MV-4-11 (cell line): ENCODE measurements around the gene ALK.

Source experiments
- DNase-seq: peaks from one replicate; lab custom pipeline; 2025; lab: John Stamatoyannopoulos, UW

The ALK gene

GRCh38 chr2:29363111-29363510 is 558.3 kb downstream of the ALK start:
- no peak for DNase-seq

DNA sequence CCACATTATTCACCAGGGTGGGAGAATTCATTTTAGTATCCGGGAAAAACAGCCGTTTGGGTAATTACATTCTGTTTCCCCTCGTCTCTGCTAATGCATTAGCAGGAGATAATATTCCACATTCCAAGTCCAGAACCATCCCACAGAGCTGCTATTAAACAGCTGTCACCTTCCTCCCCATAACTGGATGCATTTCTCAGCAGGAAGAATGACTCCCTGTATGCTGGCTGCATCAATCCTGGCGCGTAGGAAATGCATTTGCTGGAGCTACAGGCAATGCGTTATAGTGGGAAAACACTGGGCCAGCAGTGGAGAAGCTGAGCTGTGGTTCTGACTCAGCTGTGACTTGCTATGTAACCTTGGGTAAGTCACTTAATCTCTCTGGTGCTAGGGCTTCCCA is 560.2 kb downstream of the ALK start:
- DNase-seq = no peak

GRCh38 chr2:29360016-29360784 is 561.2 kb downstream of the ALK start:
- DNase-seq = no peak

DNA sequence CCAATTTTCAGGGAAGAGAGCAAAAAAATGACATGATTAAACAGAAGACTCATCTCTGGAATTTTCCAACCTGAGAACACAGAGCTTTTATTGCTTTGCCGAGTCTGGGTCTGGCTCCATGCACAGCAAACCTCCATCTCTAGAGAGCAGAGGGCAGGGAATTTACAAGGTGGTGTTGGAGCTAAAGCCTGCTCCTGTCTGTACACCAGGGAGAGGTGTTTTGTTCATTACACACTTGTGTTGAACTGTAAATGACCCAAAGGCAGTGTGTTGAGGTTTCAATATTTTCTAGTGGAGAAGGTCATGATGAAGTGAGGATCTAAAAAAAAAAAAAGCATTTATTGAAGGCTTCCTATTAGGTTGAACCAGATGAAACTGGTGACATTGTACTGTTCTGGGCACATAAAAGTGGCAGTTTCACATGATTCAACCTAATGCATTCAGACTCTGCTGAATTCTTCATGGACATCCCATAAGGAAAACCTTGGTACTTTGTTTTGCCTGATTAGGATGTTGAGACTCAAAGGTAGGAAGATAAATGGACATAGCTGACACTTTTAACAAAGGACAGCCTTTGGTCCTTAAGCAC is 567.9 kb downstream of the ALK start:
- no peak for DNase-seq

DNA sequence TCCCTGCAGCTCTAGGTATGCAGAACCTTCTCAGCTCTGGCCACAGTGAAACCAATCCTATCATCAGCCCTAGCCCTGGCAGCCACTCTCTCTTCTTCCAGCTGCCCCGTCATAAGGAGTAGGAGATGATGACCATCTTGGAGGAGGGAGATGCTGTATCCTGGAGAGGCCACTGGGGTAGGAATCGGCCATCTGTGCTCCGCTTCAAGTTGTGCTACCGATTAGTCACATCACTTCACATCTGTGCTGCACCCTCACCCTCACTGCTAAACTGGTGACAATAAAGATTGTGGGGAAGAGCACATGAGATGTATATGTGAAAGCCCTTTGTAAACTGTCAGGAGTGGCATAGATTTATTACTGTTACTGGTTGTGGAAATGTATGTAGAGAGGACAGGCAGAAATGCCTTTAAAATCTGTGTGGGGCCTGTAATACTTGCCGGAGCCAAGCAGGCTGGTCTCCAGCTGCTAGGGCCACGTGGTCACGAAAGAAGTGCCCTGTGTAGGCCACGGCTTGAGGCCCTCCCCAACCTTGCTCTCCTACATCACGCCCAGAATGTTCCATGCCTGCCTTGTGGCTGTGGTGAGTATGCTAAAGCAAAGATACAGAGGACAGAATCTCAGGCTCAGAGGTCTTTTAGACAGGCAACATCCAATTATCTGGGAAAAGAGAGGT is 569.3 kb downstream of the ALK start:
- no peak for DNase-seq

GRCh38 chr2:29351248-29351647 is 570.1 kb downstream of the ALK start:
- DNase-seq = no peak

- DNase-seq = no peak
Observed at GRCh38 chr2:29349316-29350030, 571.9 kb downstream of the ALK start.

DNA sequence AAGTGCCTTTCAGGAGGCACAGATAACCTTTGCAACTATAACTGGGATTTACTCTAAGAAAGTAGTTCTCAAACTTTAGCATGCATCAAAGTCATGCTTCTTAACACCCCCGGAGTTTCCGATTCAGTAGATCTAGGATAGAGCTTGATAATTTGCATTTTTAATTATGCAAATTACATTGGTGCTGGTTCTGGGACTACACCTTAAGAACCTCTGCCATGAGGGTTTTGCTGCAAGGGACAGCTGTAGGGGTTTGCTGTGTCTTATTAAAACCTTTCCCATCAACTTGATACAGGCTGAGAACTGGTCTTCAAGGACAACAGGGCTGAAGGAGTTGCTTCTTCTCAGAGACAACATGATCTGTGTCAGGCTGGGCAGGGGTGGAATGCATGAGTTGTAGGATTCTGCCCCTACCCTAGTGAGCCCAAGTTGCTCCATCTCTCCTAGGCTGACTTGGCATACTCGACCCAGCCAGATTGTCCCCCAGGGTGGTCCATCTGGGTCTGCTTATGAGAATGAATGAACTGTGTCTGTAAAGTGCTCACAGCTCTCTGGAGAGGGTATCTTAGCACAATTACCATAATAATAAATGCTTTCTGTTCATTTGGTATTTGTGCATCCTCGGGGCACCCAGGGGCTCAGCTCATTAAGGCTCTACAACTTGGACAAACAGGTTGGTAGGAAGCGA is 573.5 kb downstream of the ALK start:
- DNase-seq = no peak

- no peak for DNase-seq
Observed at GRCh38 chr2:29345236-29345635, 576.1 kb downstream of the ALK start.

GRCh38 chr2:29343830-29344229 is 577.6 kb downstream of the ALK start:
- no peak for DNase-seq

DNA sequence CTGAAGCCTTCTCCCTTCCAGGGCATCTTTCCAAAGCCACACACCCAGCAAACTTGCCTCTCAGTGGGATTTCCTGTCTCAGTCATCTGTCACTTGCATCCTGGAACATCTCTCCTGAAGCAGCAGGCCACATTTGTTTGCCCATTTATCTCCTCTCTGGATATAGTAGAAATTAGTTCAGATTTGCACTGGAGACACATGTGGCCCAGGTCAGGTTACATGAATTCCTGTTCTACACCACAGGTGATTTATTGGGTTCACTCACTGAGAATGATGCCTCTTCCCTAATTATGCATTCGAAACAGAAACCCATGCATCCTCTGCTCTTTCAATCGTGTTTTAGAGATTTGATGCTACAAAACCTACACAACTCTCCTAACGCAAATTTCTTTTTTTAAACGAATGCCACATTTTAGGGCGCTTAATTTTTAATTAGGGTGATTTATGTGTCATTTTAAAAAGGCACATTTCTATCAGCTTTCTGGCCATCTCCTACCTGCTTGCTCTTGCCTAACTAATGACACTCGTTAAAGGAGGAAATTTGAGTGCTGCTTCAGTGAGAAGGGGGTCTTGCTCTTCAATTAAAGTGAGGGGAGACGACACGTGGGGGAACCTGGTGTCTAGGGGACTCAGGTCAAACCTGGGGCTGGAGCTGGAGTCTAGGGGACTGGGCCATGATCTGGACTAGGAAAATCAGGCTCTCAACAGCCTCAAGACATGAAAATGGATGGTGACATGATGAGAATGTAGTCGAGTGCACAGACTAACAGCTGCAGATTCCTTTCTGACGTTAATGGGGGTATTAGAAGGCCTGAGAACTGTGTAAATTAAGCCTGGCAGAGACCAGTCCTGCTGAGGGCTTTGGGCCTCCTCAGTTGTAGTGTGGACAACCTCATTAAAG is 584.8 kb downstream of the ALK start:
- no peak for DNase-seq

GRCh38 chr2:29335396-29335795 is 586.0 kb downstream of the ALK start:
- no peak for DNase-seq

DNA sequence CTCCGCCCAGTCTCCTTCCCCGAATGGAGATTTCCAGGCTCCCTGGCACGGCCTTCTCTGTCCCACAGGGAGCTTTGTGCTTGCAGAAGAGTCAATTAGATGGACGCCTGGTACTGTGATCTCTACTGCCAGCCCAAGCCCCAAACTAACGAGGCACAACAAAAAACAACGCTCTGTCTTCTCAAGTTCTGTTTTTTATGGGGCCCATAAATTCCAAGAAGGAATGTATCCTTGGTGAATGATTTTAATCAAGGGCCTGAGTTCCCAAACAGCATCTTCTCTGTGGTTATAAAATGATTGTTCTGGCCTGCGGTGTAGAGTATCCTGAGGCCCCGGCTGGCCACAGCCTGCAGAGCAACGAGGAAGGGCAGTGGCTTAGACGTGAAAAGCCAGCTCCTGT is 586.7 kb downstream of the ALK start:
- DNase-seq = no peak

DNA sequence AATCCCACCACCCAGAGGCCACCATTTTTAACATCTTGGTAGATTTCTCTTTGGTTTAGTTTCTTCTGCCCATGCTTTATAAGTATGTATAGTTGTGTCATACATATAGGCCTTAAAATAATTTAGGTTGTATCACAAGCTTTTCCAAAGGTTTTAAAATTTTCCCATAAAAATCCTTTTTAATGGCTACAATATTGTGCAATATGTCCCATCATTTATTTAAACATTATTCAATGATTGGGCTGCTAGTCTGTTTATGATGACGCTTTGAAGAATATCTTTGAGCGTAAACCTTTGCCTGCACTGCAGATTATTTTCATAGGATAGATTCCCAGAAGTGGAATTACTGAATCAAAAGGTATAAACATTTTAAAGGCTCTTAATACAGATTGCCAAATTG is 588.8 kb downstream of the ALK start:
- no peak for DNase-seq

- DNase-seq = no peak
Observed at GRCh38 chr2:29329899-29330298, 591.5 kb downstream of the ALK start.

DNA sequence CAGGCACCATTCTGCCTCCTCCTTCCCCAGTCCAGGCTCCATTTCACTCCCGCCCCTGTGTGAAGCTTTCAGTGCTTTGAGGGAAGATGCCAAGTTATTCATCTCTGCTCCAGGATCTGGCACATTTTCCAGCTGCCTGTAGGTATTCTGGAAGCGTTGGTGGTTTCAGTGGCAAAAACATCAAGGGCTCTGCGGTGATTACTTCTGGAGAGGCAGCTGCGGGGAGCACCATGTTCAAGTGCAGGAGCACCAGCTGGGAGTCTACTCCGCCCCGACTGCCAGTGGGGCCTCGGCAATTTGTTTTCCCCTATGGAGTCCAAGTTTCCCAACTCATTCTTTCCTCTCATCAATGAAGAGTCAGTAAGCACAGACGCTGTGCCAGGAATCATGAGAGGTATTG is 594.5 kb downstream of the ALK start:
- DNase-seq = no peak

DNA sequence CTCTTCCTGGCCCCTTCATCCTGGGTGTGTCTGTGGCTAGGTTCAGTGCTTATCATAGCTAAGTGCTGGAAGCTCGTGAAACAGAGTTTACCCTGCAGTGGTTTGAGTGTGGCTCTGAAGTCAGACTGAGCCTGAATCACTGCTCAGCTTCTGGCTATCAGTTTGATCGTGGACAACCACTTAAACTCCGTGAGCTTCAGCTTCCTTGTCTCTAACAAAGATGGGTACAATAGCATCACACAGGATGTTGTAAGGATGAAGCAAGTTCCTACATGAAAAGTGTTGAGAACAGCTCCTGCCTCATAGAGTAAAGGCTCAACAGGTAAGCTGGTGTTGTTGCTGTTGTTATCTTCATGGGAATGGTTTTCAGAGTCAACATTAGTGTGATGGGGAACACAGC is 595.8 kb downstream of the ALK start:
- no peak for DNase-seq

GRCh38 chr2:29323961-29324360 is 597.4 kb downstream of the ALK start:
- no peak for DNase-seq

GRCh38 chr2:29323301-29323700 is 598.1 kb downstream of the ALK start:
- DNase-seq = no peak

GRCh38 chr2:29322011-29322410 is 599.4 kb downstream of the ALK start:
- DNase-seq = no peak
